Peyer's patch (tissue), 4 donors: Measurements from ENCODE around the gene GFPT1. TPM values are rescaled to one million over a fixed set of nuclear protein-coding genes. Genes with fewer than 3 reads are reported as not detected.

Experiments used
- DNase-seq, 3 donors: peaks; one replicate each; pipeline ENCODE4 v3.0.0-alpha.2; 2017 to 2019
- H3K27ac ChIP-seq, 4 donors: fragments of 200-600 bp; sonication (generic); one replicate each; pipeline ENCODE4 v1.5.1; 2016 to 2019
- H3K27me3 ChIP-seq, 2 donors: fragments of 200-600 bp; sonication (generic); one replicate each; pipeline ENCODE4 v1.5.1; 2019
- H3K36me3 ChIP-seq, 3 donors: fragments of 200-600 bp; sonication (generic); one replicate each; pipeline ENCODE4 v1.5.1; 2016 to 2019
- H3K4me1 ChIP-seq, 4 donors: fragments of 200-600 bp; sonication (generic); one replicate each; pipeline ENCODE4 v1.5.1; 2016 to 2019
- H3K4me3 ChIP-seq, 4 donors: fragments of 200-600 bp; sonication (generic); 1 replicate in 3 of 4; 2 replicates in 1 of 4; pipeline ENCODE4 v1.5.1; 2016 to 2019; ENCODE audit warnings: mild to moderate bottlenecking in 1 of 4
- H3K9me3 ChIP-seq, 4 donors: fragments of 200-600 bp; sonication (generic); one replicate each; pipeline ENCODE4 v1.5.1; 2016 to 2019; ENCODE audit warnings: mild to moderate bottlenecking in 1 of 4
- POLR2A ChIP-seq, 2 donors: fragments of 450-650 bp; IDR thresholded peaks; one replicate each; pipeline ENCODE4 v1.5.1; 2017; ENCODE audit warnings: antibody characterized with exemption in 2 of 2, mild to moderate bottlenecking in 2 of 2, moderate library complexity in 2 of 2
- total RNA-seq, 4 donors: library from RNA; depleted of rRNA; stranded (reverse); fragments of >200 nt; gene quantifications; one replicate each; pipeline ENCODE4 v1.1.0, GENCODE V29; 2016
- TF ChIP-seq, protein P1 (sequence below), 6 experiments: fragments of 450-650 bp in 4 of 6; fragments of 200-600 bp in 2 of 6; sonication (generic) in 1 of 6; IDR thresholded peaks; one replicate each; pipeline ENCODE4 v1.5.1; 2017 to 2019; ENCODE audit warnings: antibody characterized with exemption in 6 of 6, mild to moderate bottlenecking in 3 of 6, moderate library complexity in 1 of 6

GFPT1 gene
- total RNA-seq, 4 donors from 2014 or later, result 31.8 to 59.1 (median 42.1) TPM

DNA sequence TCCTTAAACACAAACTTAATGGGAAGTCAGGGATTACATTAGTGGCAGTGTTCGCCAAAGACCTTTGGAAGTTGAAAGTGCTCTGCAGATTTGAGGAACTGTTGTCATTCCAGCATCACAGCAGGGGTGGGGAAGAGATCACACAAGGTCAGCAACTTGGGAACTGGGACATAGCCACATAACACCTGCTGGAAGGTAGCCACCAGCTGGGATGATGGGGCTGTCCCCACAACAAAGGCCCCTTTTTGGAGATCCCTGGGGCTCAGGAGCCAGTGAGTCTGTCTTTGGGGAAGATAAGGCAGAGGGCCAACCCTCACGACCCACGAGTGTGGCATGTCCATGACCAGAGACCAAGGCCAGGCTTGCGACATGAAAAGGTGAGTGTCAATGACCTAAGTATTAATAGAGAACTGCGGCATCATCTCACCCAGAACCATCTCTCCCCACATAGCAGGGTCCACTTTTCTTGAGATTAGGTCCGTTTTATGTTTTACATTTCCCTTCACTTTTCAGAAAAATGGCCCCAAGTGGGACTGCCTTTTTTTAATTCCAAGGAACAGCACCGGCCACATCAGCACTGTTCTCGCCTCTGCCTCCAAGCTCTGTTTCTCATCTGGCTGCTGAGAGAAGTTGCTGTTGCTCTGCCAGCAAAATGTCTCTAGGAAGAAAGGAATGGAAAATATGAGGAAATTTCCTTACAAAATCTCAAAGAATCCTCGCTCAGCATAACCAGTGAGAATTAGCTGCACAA, 106.9 kb downstream of the GFPT1 start:
- TF ChIP-seq, protein P1, sequence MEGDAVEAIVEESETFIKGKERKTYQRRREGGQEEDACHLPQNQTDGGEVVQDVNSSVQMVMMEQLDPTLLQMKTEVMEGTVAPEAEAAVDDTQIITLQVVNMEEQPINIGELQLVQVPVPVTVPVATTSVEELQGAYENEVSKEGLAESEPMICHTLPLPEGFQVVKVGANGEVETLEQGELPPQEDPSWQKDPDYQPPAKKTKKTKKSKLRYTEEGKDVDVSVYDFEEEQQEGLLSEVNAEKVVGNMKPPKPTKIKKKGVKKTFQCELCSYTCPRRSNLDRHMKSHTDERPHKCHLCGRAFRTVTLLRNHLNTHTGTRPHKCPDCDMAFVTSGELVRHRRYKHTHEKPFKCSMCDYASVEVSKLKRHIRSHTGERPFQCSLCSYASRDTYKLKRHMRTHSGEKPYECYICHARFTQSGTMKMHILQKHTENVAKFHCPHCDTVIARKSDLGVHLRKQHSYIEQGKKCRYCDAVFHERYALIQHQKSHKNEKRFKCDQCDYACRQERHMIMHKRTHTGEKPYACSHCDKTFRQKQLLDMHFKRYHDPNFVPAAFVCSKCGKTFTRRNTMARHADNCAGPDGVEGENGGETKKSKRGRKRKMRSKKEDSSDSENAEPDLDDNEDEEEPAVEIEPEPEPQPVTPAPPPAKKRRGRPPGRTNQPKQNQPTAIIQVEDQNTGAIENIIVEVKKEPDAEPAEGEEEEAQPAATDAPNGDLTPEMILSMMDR (IDR thresholded peaks at IDR 0.05), result no peak
- TF ChIP-seq POLR2A (IDR thresholded peaks at IDR 0.05), result no peak
- no peak overlapping the region for H3K27ac ChIP-seq
- no peaks in the 10 kb centered on the region for H3K4me1 ChIP-seq
- H3K27me3 ChIP-seq, result no peaks in the 10 kb centered on the region
- no peaks in the 10 kb centered on the region for H3K9me3 ChIP-seq
- H3K36me3 ChIP-seq, result no peaks in the 10 kb centered on the region
- no peak overlapping the region for H3K4me3 ChIP-seq
- no peak for DNase-seq

DNA sequence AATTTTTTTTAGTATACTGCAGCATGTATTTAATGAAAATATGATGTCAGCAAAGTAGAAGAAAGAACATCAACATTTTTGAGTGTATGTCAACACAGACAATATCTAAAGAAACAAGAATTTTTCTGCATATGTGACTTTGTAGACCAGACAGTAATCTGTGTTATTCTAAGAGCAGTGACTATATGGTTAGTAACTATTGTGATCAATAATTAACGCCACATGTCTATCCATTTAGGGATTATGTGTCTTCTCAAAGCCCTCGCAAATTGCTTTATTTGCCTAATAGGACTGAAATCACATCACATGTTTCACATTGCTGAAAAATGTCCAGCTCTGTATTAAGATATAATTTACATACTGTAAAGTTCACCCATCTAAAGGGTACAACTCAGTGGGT, 107.8 kb downstream of the GFPT1 start:
- Histone ChIP-seq H3K36me3 (no peaks in the 10 kb centered on the region), H3K4me3 (no peak overlapping the region), H3K4me1 (no peaks in the 10 kb centered on the region), H3K27me3 (no peaks in the 10 kb centered on the region), H3K9me3 (no peaks in the 10 kb centered on the region), H3K27ac (no peak overlapping the region)
- no peak for TF ChIP-seq POLR2A (IDR thresholded peaks at IDR 0.05)
- TF ChIP-seq, protein P1 (IDR thresholded peaks at IDR 0.05), result no peak
- no peak for DNase-seq

DNA sequence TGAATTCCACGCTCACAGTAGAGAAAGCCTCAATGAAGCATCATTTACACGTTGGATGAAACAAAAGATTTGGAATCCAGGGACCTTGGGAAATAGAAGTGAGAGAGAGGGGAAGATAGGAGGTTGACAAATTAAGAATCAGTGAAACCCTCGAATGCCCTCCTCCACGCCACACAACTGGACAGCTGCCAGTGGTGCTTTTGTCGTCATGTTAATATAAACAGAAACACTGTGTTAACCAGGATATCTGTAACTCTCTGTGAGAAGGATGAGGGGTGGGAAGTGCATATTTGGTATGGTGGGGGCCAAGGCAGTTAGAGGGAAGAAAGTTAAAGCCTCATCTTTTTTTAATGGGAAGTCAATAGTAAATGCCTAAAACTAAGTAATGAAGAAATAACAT, 108.7 kb downstream of the GFPT1 start:
- DNase-seq, result no peak
- no peaks in the 10 kb centered on the region for H3K36me3 ChIP-seq
- H3K4me1 ChIP-seq, result no peaks in the 10 kb centered on the region
- no peak overlapping the region for H3K4me3 ChIP-seq
- TF ChIP-seq, protein P1 (IDR thresholded peaks at IDR 0.05), result no peak
- TF ChIP-seq POLR2A (IDR thresholded peaks at IDR 0.05), result no peak
- H3K27me3 ChIP-seq, result no peaks in the 10 kb centered on the region
- H3K27ac ChIP-seq, result no peak overlapping the region
- no peaks in the 10 kb centered on the region for H3K9me3 ChIP-seq

DNA sequence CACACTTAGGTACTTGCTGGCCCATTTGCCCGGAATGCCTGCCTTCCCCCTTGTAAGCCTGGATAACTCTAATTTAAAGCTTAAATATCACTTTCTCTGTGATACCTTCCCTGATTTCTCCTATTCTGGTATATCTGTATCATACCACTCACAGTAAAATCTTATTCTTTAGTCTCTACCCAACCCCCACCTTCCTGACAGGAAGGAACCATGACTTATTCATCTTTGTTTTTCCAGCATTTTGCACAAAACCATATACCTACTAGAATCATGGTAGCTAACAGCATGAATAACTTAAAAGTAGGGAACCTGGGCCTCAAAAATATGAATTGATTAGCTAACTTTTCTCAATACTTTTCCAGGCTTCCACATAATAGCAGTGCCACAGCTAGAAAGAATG, 111.5 kb downstream of the GFPT1 start:
- H3K4me3 ChIP-seq, result no peak overlapping the region
- H3K9me3 ChIP-seq, result no peaks in the 10 kb centered on the region
- no peak overlapping the region for H3K27ac ChIP-seq
- no peak for TF ChIP-seq POLR2A (IDR thresholded peaks at IDR 0.05)
- TF ChIP-seq, protein P1 (IDR thresholded peaks at IDR 0.05), result no peak
- no peaks in the 10 kb centered on the region for H3K27me3 ChIP-seq
- no peak for DNase-seq
- no peaks in the 10 kb centered on the region for H3K36me3 ChIP-seq
- H3K4me1 ChIP-seq, result no peaks in the 10 kb centered on the region

DNA sequence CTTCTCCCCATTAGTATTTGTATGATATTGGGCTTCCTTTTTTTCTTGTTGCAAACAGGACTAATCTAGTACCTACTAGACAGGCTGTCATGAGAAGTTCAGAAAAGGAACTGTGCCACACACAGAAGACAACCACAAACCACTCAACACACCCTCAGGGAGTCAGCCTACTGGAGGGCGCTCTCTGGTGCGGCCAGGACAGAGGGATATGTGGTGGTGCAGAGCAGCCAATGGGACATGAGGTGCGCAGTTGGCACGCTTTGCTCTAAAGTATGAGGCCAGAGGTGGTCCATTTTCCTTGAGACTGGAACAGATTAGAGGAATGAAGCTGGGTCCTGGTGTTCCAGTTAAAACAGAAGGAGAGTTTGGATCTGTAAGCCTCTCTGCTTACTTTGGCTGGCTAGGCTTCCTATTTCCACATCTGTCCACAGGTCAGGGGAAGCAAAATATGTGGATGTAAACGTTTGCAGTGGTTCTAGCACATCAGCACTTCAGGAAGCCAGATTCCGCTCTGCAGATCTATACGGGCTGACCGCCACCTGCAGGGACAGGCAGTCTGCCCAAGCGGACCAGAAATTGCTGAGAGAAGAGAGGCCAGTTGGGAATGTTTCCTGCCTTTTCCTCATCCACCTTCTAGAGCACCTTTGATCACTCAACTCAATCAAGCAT, 114.1 kb downstream of the GFPT1 start:
- no peaks in the 10 kb centered on the region for H3K4me1 ChIP-seq
- no peak overlapping the region for H3K27ac ChIP-seq
- TF ChIP-seq, protein P1 (IDR thresholded peaks at IDR 0.05), result no peak
- no peak for TF ChIP-seq POLR2A (IDR thresholded peaks at IDR 0.05)
- no peaks in the 10 kb centered on the region for H3K9me3 ChIP-seq
- H3K4me3 ChIP-seq, result no peak overlapping the region
- DNase-seq, result no peak
- no peaks in the 10 kb centered on the region for H3K36me3 ChIP-seq
- no peaks in the 10 kb centered on the region for H3K27me3 ChIP-seq
